Measurements from ENCODE around the gene KIF26B.

The KIF26B gene

DNA sequence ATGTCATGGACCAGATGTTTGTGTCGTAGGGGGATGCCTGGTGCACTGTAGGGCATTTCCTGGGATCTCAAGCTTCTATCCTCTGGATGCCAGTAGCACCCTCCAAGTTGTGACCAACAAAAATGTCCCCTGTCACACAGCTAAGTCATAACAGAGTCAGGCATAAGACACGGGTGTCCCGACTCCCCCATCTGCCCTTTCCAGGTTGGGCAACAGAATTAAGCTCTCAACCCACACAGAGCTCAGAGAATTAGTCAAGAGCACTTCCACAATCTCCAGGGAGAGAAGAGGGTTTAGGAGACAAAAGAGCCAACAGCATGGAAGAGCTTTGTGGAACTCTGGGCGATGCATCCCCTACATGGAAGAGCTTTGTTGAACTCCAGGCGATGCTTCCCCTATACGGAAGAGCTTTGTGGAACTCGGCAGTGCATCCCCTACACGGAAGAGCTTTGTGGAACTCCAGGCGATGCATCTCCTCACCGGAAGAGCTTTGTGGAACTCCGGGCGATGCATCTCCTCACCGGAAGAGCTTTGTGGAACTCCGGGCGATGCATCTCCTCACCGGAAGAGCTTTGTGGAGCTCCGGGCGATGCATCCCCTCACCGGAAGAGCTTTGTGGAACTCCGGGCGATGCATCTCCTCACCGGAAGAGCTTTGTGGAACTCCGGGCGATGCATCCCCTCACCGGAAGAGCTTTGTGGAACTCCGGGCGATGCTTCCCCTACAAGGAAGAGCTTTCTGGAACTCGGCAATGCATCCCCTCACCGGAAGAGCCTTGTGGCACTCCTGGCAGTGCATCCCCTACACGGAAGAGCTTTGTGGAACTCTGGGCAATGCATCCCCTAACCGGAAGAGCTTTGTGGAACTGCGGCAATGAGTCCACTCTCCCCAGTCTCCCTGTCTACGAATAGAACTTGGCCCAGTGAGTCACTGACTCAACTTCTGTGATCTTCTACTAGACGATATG is 422.7 kb downstream of the KIF26B start:
- no peaks in the 10 kb centered on the region for H3K9me3 Mint-ChIP-seq
- no peak overlapping the region for H3K4me3 Mint-ChIP-seq
- ATAC-seq, result no peak
- no peak overlapping the region for H3K27ac Mint-ChIP-seq
- DNase-seq (ENCODE audit: low spot score in 2 of 2), result no peak
- H3K4me1 Mint-ChIP-seq, result no peaks in the 10 kb centered on the region
- H3K36me3 Mint-ChIP-seq, result no peaks in the 10 kb centered on the region

DNA sequence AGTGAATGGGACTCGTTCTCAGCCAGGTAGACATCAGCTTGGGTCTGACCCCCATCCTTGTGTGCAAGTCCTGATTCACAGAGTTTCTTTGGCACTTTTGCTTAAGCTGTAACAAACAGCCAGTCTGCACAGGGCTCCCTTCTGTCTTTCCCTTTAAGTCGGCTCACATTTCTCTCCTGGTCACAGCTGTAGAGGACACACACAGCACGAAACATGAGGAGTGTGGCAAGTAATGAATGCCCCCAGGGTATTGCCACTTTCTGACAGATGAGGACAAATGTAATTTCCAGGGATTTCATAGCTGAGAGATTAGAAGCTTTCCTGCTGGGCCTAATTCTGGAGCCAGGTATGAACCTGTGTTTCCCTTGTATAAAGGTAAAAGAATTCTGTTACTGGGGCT is 423.5 kb downstream of the KIF26B start:
- no peak overlapping the region for H3K27ac Mint-ChIP-seq
- no peak overlapping the region for H3K4me3 Mint-ChIP-seq
- no peaks in the 10 kb centered on the region for H3K9me3 Mint-ChIP-seq
- DNase-seq (ENCODE audit: low spot score in 2 of 2) (no peak), ATAC-seq (no peak)
- H3K36me3 Mint-ChIP-seq, result no peaks in the 10 kb centered on the region
- no peaks in the 10 kb centered on the region for H3K4me1 Mint-ChIP-seq

DNA sequence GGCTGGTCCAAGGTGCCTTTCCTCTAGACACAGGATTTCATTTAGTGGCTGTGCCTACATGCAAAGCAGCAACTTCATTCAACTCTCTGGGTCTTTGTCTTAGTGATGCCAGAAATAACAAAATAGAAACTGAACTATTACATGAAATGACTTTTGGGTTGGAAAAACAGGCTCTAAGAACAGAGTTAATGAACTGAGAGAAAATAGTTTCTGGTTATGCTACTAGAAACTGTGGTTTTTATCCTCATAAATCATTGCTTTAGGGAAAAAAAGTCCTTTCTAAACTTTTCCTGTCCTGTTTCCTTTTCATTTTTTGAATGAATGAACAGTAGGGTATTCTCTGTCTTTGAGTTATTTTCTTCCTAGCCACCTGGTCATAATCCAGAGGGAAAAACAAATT is 424.0 kb downstream of the KIF26B start:
- Mint-ChIP-seq H3K27ac (no peak overlapping the region), H3K4me3 (no peak overlapping the region), H3K9me3 (no peaks in the 10 kb centered on the region), H3K36me3 (no peaks in the 10 kb centered on the region), H3K4me1 (no peaks in the 10 kb centered on the region)
- ATAC-seq (no peak), DNase-seq (ENCODE audit: low spot score in 2 of 2) (no peak)

DNA sequence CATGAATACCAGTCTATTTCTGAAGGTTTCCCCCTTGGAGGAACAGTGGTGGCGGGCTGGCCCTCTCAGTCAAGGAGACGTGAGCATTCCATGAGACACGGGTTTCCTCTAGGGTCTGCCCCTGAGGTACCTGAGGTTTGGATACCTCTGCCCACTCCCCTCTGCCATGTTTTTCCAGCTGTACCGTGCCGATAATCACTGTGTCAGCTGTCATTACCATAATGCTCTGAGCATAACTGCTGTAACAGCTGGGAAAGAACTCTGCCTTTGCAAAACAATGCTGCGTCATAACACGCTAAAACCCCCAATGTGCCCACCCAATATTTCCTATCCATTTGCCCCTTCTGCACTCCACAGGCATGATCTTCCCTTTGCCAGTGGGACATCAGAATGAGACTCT is 425.1 kb downstream of the KIF26B start:
- no peak overlapping the region for H3K4me3 Mint-ChIP-seq
- H3K4me1 Mint-ChIP-seq, result no peaks in the 10 kb centered on the region
- no peak for DNase-seq (ENCODE audit: low spot score in 2 of 2)
- no peak overlapping the region for H3K27ac Mint-ChIP-seq
- ATAC-seq, result no peak
- no peaks in the 10 kb centered on the region for H3K36me3 Mint-ChIP-seq
- no peaks in the 10 kb centered on the region for H3K9me3 Mint-ChIP-seq

DNA sequence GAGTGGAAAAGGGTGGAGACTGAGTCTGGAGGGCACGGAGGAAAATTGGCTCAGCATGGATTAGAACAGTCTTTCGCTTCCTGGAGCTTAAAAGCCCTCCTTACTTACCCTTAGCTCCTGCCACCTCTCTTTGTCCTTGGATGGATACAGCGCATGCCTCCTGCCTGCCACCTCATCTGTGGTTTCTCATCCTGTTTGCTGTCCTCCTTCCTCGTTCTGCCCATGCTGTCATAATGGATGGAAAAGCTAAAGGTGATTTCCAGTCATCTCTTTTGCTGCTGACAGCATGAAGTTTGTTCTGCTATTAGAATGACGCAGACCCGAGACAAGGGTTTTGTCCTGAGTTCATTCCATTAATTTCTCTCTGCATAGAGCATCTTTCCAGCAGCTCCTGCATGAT is 425.9 kb downstream of the KIF26B start:
- no peak overlapping the region for H3K4me3 Mint-ChIP-seq
- ATAC-seq (no peak), DNase-seq (ENCODE audit: low spot score in 2 of 2) (no peak)
- no peaks in the 10 kb centered on the region for H3K36me3 Mint-ChIP-seq
- no peak overlapping the region for H3K27ac Mint-ChIP-seq
- no peaks in the 10 kb centered on the region for H3K9me3 Mint-ChIP-seq
- no peaks in the 10 kb centered on the region for H3K4me1 Mint-ChIP-seq

DNA sequence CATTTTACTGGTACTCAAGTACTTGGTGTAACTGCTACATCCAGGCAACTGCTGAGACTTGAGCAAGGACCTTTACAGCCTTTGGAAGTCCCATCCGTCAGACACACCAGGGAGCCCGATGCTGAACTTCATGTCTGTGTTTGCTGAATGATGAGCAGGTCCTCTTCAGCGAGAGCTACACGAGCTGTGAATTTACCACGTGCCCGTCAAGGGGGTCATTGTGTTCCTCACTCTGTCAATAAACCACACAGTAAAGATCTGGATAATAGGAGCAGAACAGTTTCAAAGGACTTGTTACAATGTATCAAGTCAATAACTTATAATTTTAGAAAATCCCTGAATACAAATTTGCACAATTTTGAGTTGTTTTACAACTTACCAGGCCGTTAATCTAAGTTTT is 427.2 kb downstream of the KIF26B start:
- no peak for DNase-seq (ENCODE audit: low spot score in 2 of 2)

DNA sequence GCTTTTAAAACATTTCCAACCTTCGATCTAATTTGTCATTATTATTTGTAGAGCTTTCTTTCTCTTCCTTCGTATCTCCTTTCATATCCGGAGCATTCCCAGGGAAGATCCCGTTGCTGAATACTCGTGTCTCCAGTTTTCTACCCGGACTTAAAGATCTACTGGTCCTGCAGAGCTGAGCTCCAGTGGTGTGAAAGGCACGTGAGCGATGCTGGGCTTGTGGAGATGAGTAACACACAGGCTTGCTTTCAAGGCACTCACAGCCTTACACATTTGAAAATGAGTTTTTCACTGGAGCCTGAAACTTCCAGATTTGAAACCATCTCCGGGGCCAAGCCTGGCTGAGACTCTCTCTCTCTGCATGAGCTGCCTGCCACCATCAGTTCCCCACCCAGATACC is 428.3 kb downstream of the KIF26B start:
- Mint-ChIP-seq H3K9me3 (no peaks in the 10 kb centered on the region), H3K4me3 (no peak overlapping the region), H3K36me3 (no peaks in the 10 kb centered on the region), H3K4me1 (no peaks in the 10 kb centered on the region), H3K27ac (no peak overlapping the region)
- ATAC-seq (no peak), DNase-seq (ENCODE audit: low spot score in 2 of 2) (no peak)

More for the DNA sequence above, 427.2 kb downstream of the KIF26B start:
- no peaks in the 10 kb centered on the region for H3K9me3 Mint-ChIP-seq
- no peak overlapping the region for H3K4me3 Mint-ChIP-seq
- H3K4me1 Mint-ChIP-seq, result no peaks in the 10 kb centered on the region
- no peaks in the 10 kb centered on the region for H3K36me3 Mint-ChIP-seq
- H3K27ac Mint-ChIP-seq, result no peak overlapping the region
- no peak for ATAC-seq

DNA sequence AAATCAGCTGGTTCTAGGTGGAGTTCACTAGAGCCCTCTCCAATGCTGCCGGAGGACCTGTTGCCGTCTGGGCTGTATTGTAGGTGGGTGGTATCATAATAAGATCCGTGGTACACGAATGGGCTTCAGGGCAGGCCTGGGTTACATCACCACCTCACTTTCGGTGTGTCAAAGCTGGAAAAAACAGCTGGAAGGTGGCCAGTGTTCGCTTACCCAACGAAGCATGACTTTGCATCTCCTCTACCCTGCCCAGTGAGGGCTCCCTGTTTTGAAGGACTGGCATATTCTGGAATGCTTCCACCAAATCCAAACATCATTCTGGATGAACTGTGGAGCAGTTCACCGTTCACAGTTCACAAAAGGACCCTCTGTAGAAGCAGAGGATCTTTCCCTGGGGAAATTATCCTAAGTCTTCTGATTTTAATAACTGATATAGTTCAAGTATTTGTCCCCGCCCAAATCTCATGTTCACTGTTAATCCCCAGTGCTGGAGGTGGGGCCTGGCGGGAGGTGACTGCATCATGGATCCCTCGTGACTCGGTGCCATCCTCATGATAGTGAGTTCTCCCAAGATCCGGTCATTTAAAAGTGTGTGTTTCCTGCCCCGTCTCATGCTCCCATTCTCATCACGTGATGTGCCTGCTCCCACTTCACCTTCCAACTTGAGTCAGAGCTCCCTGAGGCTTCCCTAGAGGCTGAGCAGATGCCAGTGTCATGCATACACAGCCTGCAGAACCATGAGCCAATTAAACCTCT is 429.0 kb downstream of the KIF26B start:
- Mint-ChIP-seq H3K27ac (no peak overlapping the region), H3K36me3 (no peaks in the 10 kb centered on the region), H3K4me1 (no peaks in the 10 kb centered on the region), H3K4me3 (no peak overlapping the region), H3K9me3 (no peaks in the 10 kb centered on the region)
- ATAC-seq, result no peak
- no peak for DNase-seq (ENCODE audit: low spot score in 2 of 2)

DNA sequence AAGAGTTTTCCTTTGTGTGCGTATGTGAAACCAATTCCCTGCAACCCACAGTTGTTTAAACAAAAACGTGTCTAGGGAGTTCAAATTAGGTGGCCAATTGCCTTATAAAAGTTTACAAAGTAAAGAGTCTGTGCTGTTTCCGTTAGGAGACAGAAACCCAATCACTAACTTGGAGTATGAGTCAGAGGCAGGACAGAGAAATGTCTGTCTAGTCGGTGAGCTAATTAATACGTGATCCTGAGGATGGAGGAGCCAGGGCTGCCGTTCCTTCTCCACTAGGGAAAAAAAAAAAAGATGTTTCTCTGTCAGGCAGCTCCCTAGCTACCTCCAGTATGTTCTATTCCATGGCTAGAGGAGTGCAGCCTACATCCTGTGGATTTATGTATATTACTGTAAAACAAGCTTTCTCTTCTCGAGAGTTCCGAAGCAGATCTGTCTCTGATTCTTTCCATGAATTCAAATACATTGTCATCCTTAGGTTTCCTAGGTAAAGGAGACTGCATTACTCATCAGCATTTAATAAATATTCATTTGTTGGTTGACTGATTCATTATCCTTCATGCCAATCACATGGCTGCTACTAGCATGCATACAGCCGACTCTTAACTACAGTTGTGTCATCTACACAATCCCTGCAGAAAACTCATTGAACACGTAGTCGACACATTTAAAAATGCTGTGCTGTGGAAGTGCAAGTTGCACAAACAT is 430.6 kb downstream of the KIF26B start:
- Mint-ChIP-seq H3K27ac (no peak overlapping the region), H3K9me3 (no peaks in the 10 kb centered on the region), H3K4me1 (no peaks in the 10 kb centered on the region), H3K4me3 (no peak overlapping the region), H3K36me3 (no peaks in the 10 kb centered on the region)
- DNase-seq (ENCODE audit: low spot score in 2 of 2), result no peak
- ATAC-seq, result no peak

DNA sequence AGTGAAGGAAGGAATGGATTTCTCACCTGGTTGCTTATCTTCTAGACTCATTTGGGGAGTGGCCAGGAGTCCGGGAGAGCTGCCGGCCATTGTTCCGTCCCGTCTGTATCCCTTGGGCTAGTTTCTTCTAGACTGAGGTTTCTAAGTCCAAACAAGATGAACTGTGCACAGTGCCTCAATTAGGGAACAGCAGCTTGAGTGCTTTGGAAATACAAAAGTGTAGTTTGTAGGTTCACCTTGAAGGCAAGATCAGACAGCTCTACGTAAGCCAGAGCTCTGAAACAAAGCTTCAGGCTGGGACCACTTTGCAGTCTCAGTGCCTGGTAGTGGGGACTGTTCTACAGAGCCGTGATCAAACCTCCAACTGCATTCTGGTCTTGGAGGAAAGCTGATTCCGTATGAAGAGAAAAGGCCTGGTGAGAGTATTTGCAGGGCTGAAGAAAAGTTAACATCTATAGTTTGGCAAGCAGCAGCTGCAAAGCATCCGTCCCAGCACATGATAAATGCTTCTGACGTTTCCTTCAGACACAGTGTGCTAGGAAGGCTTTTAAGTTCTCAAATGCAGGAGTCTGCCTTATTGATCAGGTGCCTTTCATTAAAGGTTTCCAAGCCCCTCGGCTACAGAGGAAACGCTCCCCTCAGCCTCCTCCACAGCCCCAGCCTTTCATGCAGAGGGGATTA is 432.8 kb downstream of the KIF26B start:
- DNase-seq (ENCODE audit: low spot score in 2 of 2) (no peak), ATAC-seq (no peak)
- Mint-ChIP-seq H3K36me3 (no peaks in the 10 kb centered on the region), H3K9me3 (no peaks in the 10 kb centered on the region), H3K27ac (no peak overlapping the region), H3K4me3 (no peak overlapping the region), H3K4me1 (no peaks in the 10 kb centered on the region)

DNA sequence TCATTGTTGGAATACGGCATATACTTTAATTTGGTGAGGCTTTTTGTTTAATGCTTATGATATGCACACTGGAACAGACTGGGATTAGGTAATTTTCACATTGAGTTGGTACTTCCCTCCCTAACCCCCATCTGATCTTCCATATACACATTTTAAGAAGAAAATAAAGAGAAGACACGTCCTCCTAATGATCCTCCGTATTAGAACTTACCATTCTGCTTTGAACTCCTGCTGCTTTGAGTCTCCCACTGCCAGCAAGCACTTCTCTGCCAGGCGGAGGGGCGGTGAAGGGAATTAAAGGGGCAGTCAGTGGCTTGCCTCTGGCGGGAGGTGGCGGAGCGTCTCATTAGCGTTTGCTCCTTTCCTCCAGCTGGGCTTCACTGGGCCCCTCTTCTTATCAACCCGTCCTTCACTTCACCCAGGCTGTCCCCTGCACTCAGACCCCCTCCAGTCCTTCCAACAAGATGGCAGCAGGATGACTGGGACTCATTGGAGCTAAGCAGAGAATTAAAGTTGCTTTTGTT is 433.4 kb downstream of the KIF26B start:
- Mint-ChIP-seq H3K9me3 (no peaks in the 10 kb centered on the region), H3K27ac (no peak overlapping the region), H3K4me3 (no peak overlapping the region), H3K4me1 (no peaks in the 10 kb centered on the region), H3K36me3 (no peaks in the 10 kb centered on the region)
- DNase-seq (ENCODE audit: low spot score in 2 of 2), result no peak
- ATAC-seq, result no peak

DNA sequence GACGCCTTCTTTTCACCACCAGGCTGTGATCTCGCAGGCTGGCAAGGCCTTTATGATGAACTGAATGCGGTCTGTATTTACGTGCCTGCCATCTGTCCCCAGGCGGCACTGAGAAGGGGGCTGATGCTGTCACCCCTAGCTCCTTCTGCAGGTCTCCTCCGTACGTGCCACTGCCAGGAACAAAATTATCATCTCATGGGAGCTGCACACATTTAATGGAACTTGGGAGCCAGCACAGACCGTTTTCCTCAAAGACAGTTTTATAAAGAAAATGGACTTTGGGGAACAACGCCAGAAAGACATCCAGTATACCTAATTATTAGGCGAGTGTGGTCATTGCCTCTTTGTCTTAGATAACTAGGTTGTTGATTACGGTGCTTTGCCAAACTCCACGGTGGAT is 434.5 kb downstream of the KIF26B start:
- no peak for ATAC-seq

DNA sequence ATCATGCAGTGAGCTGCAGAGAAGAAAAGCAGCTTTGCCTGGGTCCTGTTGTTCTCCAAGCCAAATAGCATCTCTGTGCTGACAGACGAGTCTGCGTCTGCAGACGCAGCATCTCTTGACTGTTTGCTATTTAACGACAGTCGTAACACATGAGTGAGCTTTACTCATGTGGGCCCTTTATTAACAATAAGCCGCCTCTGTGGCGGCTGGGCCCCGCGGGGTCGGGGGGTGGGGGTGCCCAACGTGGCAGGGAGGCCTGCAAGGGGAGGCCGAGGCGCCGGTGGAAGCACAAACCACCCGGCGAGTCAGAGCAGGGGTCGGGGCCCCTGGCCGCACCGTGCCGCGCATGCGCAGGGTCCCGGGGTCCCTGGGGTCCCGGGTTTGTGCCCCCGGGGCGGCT is 435.1 kb downstream of the KIF26B start:
- H3K4me3 Mint-ChIP-seq, result no peak overlapping the region
- ATAC-seq, result no peak

More for the DNA sequence above, 434.5 kb downstream of the KIF26B start:
- Mint-ChIP-seq H3K36me3 (no peaks in the 10 kb centered on the region), H3K9me3 (no peaks in the 10 kb centered on the region), H3K4me1 (no peaks in the 10 kb centered on the region), H3K27ac (no peak overlapping the region), H3K4me3 (no peak overlapping the region)
- no peak for DNase-seq (ENCODE audit: low spot score in 2 of 2)

DNA sequence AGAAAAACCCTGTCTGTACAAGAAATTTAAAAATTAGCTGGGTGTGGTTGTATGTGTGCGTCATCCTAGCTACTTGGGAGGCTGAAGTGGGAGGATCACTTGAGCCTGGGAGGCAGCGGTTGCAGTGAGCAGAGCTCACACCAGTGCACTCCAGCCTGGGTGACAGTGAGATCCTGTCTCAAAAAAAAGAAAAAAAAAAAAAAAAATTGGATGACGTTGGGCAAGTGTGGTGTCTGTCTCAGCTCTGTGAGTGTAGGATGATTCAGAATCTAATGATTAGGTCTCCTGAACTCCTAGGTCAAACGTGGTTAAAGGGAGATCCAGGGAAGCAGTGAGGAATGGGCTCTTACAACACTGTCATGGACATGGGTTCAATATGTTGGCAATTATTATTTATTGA is 435.9 kb downstream of the KIF26B start:
- H3K27ac Mint-ChIP-seq, result no peak overlapping the region
- ATAC-seq (no peak), DNase-seq (ENCODE audit: low spot score in 2 of 2) (no peak)
- no peaks in the 10 kb centered on the region for H3K36me3 Mint-ChIP-seq
- H3K9me3 Mint-ChIP-seq, result no peaks in the 10 kb centered on the region
- H3K4me1 Mint-ChIP-seq, result no peaks in the 10 kb centered on the region
- H3K4me3 Mint-ChIP-seq, result no peak overlapping the region

More for the DNA sequence above, 435.1 kb downstream of the KIF26B start:
- H3K9me3 Mint-ChIP-seq, result no peaks in the 10 kb centered on the region
- H3K27ac Mint-ChIP-seq, result no peak overlapping the region
- DNase-seq (ENCODE audit: low spot score in 2 of 2), result no peak
- H3K36me3 Mint-ChIP-seq, result no peaks in the 10 kb centered on the region
- no peaks in the 10 kb centered on the region for H3K4me1 Mint-ChIP-seq
